ENCODE results near the gene PIH1D2. TPM values are rescaled to one million over a fixed set of nuclear protein-coding genes. Genes with fewer than 3 reads are reported as not detected.
A peak's percentile ranks its signal among the peaks of the same experiment; 100 is the strongest.

The PIH1D2 gene, protein sequence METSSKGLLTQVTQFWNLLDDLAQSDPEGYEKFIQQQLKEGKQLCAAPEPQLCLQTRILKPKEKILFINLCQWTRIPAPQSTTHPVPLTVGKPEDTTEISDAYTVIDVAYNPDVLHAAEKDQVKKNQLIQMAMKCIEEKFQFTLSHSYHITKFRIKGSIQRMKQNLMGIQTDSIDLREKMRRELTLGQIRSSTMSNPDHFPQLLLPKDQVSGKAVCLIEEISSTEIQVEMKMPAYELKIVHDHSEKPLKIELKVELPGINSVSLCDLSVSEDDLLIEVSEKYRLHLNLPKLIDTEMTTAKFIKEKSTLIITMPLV
- total RNA-seq (2012; rRNA removed): 2.0 and 2.2 TPM in 2 replicates

DNA sequence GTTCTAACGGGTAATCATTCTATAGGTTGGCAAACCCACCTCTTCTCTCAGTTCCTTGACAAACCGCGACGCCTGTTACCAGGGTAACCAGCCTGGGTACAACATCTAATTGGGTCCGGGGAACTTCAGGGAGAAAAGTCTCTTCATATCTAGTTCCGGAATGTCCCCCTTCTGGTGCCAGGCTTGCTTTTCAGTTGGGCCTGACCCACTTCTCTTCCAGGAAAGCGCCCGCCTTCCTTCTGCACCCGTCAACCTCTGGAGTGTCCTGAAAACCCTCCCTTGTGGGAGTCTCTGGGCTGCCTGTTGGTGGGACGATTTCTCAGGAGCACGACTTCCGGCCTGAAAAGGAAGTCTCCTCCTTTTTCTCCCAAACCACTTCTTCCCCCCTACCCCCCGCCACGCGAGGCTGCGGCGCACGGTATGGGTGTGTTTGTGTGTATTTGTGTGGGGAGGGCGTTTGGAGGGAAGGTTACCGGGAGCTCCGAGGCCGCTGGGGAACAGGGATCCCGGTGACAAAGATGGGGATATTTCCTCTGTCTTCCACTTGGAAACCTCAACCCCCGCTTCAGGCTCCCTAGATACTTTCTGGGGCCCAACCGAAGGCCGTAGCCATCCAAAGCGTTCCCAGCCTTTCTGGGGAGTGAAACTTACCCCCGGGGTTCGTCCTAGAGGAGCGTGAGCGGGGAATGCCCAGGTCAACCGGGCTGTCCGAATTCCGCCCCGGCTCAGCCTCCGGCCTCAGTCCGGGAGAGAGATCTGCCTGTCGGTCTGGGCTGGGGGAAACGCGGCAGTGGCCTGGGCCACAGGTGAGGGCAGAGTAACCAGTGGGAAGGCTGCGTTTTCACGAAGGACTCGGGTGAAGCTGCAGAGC, at the start of gene PIH1D2, which contains the start of gene NKAPD1:
TSS of gene PIH1D2 (minus strand) at position 77 of the 871 bp plus-strand sequence. CDS start 843 bp downstream, outside the sequence.
TSS of gene NKAPD1 (plus strand) at position 359 of the 871 bp plus-strand sequence. CDS start 1,276 bp downstream, outside the sequence.
- H3K4me1 ChIP-seq (ENCODE audit: control insufficient read depth, insufficient read depth, low read length): peaks cover 9% of the 10 kb centered on the region
- peak within 1 kb of the TSS; percentile 93 for H3K9ac ChIP-seq (ENCODE audit: low read depth, low read length)
- no peaks in the 10 kb centered on the region for H3K27me3 ChIP-seq (ENCODE audit: control insufficient read depth, insufficient read depth, low read length)
- peak within 1 kb of the TSS; percentile 85 for H3K4me2 ChIP-seq (ENCODE audit: low read length)
- no peaks in the 10 kb centered on the region for H3K9me3 ChIP-seq (replicated peaks; ENCODE audit: low read length)
- H3K36me3 ChIP-seq (ENCODE audit: insufficient read depth, low read length): peaks cover 26% of the 10 kb centered on the region
- peak within 1 kb of the TSS; percentile 88 for H3K4me3 ChIP-seq (ENCODE audit: low read length)

DNA sequence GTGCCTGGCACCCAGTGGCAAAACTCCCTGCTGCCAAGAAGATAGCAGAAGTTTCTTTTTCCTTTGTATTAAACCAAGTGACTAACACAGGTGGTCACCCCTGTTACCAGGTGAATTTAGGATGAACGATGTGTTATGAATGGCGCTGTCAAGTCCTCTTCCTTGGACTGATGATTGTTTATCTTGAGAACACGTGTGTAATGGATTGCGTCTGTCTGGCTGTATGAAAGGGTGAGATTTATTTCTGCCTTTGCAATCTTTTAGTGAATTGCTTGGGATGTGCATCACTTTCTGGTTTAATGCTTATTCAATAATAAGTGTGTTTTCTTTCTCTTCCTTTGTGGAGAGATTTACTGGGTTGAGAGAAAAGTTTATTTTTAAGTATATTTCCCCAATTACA, 49.3 kb upstream of the PIH1D2 start:
- Histone ChIP-seq H3K27me3 (ENCODE audit: control insufficient read depth, insufficient read depth, low read length) (no peaks in the 10 kb centered on the region), H3K36me3 (ENCODE audit: insufficient read depth, low read length) (no peaks in the 10 kb centered on the region), H3K4me2 (ENCODE audit: low read length) (no peak overlapping the region), H3K4me3 (ENCODE audit: low read length) (no peak overlapping the region), H3K9ac (ENCODE audit: low read depth, low read length) (no peak overlapping the region), H3K9me3 (replicated peaks; ENCODE audit: low read length) (no peaks in the 10 kb centered on the region), H3K4me1 (ENCODE audit: control insufficient read depth, insufficient read depth, low read length) (peaks cover 20% of the 10 kb centered on the region)

DNA sequence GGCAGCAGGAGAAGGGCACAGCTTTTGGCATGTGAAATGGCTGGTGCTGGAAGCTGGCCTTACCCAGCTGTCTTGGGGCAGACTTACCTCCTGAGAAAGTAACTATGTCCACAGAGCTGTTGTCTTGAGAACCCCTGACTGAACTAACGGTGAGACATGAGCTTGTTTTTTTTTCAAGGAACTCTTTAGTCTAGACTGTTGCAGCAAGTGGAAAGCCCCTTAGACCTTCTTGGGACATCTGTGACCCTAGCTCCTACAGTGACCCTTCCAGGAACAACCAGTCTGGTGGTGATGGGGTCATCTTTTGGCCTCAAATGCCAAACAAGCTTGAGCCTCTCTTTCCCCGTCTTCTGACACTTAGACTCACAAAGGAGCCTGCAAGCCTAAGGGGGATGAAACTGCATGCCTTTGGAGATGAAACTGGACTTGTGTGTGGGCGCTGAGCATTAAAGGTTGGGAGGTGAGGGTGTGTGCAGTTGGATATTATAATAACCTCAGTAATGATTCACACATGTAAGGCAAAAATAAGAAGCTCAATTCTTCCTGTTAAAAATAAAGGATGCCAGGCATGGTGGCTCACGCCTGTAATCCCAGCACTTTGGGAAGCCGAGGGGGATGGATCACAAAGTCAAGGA, 48.3 kb upstream of the PIH1D2 start:
- Histone ChIP-seq H3K36me3 (ENCODE audit: insufficient read depth, low read length) (no peaks in the 10 kb centered on the region), H3K4me1 (ENCODE audit: control insufficient read depth, insufficient read depth, low read length) (peaks cover 20% of the 10 kb centered on the region), H3K4me3 (ENCODE audit: low read length) (no peak overlapping the region), H3K4me2 (ENCODE audit: low read length) (no peak overlapping the region), H3K9ac (ENCODE audit: low read depth, low read length) (no peak overlapping the region), H3K9me3 (replicated peaks; ENCODE audit: low read length) (no peaks in the 10 kb centered on the region), H3K27me3 (ENCODE audit: control insufficient read depth, insufficient read depth, low read length) (no peaks in the 10 kb centered on the region)

DNA sequence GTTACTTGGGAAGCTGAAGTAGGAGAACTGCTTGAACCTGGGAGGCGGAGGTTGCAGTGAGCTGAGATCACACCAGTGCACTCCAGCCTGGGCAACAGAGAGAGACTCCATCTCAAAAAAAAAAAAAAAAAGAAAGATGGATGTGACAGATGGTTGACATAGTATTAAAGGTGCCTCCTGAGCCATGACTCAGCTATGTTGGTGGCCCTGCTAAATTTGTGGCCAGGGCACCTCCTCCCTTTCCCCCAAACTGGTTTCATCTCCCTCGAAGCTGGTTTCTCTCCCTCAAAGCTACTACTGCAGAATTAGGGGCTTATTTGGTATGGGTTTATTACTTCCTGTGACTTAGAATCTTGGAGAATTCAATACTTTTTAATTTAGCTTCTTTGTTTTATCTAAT, 44.4 kb upstream of the PIH1D2 start:
- no peaks in the 10 kb centered on the region for H3K9me3 ChIP-seq (replicated peaks; ENCODE audit: low read length)
- no peak overlapping the region for H3K9ac ChIP-seq (ENCODE audit: low read depth, low read length)
- no peaks in the 10 kb centered on the region for H3K36me3 ChIP-seq (ENCODE audit: insufficient read depth, low read length)
- no peak overlapping the region for H3K4me3 ChIP-seq (ENCODE audit: low read length)
- H3K4me2 ChIP-seq (ENCODE audit: low read length): no peak overlapping the region
- H3K4me1 ChIP-seq (ENCODE audit: control insufficient read depth, insufficient read depth, low read length): peaks cover 20% of the 10 kb centered on the region
- H3K27me3 ChIP-seq (ENCODE audit: control insufficient read depth, insufficient read depth, low read length): no peaks in the 10 kb centered on the region

DNA sequence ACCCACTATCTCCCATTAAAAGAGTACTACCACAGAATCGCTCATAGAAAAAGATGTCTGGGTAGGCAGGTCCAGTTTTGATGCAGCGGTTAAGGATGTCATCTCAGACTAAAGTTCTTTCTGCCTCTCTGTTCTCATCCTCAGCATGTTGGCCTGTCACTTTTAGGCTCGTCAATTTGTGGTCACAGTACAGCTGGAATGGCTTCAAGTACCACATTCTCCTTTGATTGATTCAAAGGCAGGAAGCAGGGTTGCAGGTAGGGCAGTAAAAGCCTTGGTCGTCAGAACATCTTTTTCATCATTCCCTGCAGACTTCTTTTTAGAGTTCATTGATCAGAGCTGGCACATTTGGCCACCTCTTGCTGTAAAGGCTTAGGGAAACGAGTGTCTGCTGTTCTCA, 41.6 kb upstream of the PIH1D2 start:
- peaks cover 12% of the 10 kb centered on the region for H3K4me1 ChIP-seq (ENCODE audit: control insufficient read depth, insufficient read depth, low read length)
- no peaks in the 10 kb centered on the region for H3K9me3 ChIP-seq (replicated peaks; ENCODE audit: low read length)
- no peaks in the 10 kb centered on the region for H3K27me3 ChIP-seq (ENCODE audit: control insufficient read depth, insufficient read depth, low read length)
- H3K4me2 ChIP-seq (ENCODE audit: low read length): no peak overlapping the region
- H3K36me3 ChIP-seq (ENCODE audit: insufficient read depth, low read length): no peaks in the 10 kb centered on the region
- no peak overlapping the region for H3K9ac ChIP-seq (ENCODE audit: low read depth, low read length)
- no peak overlapping the region for H3K4me3 ChIP-seq (ENCODE audit: low read length)

DNA sequence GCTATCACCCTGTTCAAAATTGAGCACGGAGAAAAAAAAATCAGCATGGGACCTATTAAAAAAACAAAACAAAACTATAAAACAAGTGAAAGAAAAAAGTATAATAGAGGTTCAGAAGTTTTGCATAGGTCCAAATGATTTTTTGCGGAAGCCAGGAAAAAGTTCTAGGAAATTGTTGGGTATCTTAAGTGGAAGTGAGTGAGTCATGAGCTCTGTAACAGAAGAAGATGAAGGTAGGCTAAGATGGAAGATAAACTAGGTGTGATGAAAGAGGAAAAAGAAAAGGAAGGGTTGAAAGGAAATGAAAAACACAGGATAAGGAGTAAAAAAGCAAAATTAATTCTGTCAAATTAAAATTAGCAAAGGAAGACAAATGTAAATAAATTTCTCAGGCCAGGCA, 40.6 kb upstream of the PIH1D2 start:
- no peaks in the 10 kb centered on the region for H3K36me3 ChIP-seq (ENCODE audit: insufficient read depth, low read length)
- peaks cover 3% of the 10 kb centered on the region for H3K4me1 ChIP-seq (ENCODE audit: control insufficient read depth, insufficient read depth, low read length)
- no peaks in the 10 kb centered on the region for H3K9me3 ChIP-seq (replicated peaks; ENCODE audit: low read length)
- no peak overlapping the region for H3K4me3 ChIP-seq (ENCODE audit: low read length)
- H3K9ac ChIP-seq (ENCODE audit: low read depth, low read length): no peak overlapping the region
- no peak overlapping the region for H3K4me2 ChIP-seq (ENCODE audit: low read length)
- no peaks in the 10 kb centered on the region for H3K27me3 ChIP-seq (ENCODE audit: control insufficient read depth, insufficient read depth, low read length)

DNA sequence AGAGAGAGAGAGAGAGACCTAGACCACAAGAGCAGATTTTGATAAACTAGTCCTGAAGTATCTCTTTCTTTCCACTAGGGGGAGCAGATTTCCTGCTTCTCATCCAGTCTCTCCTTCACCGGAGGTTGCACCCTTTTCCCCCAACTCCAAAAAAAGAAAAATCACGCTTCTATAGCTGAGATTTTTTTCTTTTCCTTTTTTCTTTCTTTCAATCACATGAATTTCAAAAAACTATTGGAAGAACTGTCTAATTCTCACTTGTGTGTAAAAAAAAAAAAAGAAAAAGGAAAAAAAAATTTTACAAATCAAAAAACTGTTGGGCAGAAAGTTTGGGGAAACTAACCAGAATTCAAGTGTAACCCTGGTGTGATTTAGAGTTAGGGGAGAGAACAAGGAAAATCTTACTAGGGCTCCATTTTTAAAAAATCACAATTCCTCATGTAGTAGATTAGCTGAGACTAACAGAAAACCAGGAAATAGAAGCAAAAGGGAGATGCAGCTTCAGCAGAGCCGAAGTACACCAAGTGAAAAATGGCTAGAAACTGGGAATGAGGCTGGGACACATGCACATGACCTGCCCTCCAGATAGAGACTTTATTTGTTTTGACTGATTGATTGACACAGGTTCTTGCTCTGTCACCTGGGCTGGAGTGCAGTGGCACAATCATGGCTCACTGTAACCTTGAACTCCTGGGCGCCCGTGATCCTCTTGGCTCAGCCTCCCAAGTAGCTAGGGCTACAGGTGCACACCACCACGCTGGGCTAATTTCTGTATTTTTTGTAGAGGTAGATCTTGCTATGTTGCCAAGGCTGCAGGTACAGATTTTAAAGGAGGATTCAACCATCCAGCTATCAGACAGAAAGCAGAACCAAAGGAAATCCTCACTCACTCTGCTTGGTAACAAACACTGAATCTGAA, 40.0 kb upstream of the PIH1D2 start:
- no peaks in the 10 kb centered on the region for H3K27me3 ChIP-seq (ENCODE audit: control insufficient read depth, insufficient read depth, low read length)
- H3K4me1 ChIP-seq (ENCODE audit: control insufficient read depth, insufficient read depth, low read length): no peaks in the 10 kb centered on the region
- no peak overlapping the region for H3K4me3 ChIP-seq (ENCODE audit: low read length)
- no peak overlapping the region for H3K4me2 ChIP-seq (ENCODE audit: low read length)
- H3K9ac ChIP-seq (ENCODE audit: low read depth, low read length): peak overlapping the region; percentile 26
- no peaks in the 10 kb centered on the region for H3K36me3 ChIP-seq (ENCODE audit: insufficient read depth, low read length)
- H3K9me3 ChIP-seq (replicated peaks; ENCODE audit: low read length): no peaks in the 10 kb centered on the region

DNA sequence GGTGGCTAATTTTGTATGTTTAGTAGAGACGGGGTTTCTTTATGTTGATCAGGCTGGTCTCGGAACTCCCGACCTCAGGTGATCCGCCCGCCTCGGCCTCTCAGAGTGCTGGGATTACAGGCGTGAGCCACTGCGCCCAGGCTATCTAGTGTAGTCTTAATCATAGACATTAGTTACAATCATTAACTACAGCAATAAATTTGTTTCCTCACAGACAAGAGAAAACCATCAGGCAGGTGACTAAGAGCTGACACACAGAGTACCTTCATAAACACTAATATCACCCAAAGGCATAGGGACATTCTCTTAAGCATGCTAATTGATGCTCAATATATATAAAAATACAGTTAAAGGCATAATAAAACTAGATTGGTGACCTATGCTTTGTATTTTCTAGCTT, 32.3 kb upstream of the PIH1D2 start:
- no peak overlapping the region for H3K9ac ChIP-seq (ENCODE audit: low read depth, low read length)
- no peaks in the 10 kb centered on the region for H3K27me3 ChIP-seq (ENCODE audit: control insufficient read depth, insufficient read depth, low read length)
- peaks cover under 1% of the 10 kb centered on the region for H3K4me1 ChIP-seq (ENCODE audit: control insufficient read depth, insufficient read depth, low read length)
- no peaks in the 10 kb centered on the region for H3K36me3 ChIP-seq (ENCODE audit: insufficient read depth, low read length)
- no peak overlapping the region for H3K4me2 ChIP-seq (ENCODE audit: low read length)
- H3K4me3 ChIP-seq (ENCODE audit: low read length): no peak overlapping the region
- H3K9me3 ChIP-seq (replicated peaks; ENCODE audit: low read length): no peaks in the 10 kb centered on the region

DNA sequence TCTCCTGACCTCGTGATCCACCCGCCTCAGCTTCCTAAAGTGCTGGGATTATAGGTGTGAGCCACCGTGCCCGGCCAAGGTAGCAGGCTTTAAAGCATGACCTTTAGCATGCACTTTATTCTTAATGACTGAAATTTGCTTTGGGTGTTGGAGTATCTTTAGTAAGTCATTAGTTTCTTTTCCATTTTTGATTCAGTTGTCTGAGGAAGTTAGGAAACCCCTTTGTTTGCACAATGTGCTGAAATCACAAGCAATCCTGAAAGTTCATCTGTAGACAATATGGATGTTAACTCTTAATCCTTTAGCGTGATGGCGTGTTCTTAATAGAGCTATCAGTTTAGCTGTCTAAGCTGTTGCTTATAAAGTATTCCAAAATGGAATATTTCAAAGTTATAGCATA, 29.6 kb upstream of the PIH1D2 start:
- Histone ChIP-seq H3K9ac (ENCODE audit: low read depth, low read length) (no peak overlapping the region), H3K4me1 (ENCODE audit: control insufficient read depth, insufficient read depth, low read length) (peaks cover 8% of the 10 kb centered on the region), H3K9me3 (replicated peaks; ENCODE audit: low read length) (no peaks in the 10 kb centered on the region), H3K4me3 (ENCODE audit: low read length) (no peak overlapping the region), H3K36me3 (ENCODE audit: insufficient read depth, low read length) (no peaks in the 10 kb centered on the region), H3K4me2 (ENCODE audit: low read length) (no peak overlapping the region), H3K27me3 (ENCODE audit: control insufficient read depth, insufficient read depth, low read length) (no peaks in the 10 kb centered on the region)

DNA sequence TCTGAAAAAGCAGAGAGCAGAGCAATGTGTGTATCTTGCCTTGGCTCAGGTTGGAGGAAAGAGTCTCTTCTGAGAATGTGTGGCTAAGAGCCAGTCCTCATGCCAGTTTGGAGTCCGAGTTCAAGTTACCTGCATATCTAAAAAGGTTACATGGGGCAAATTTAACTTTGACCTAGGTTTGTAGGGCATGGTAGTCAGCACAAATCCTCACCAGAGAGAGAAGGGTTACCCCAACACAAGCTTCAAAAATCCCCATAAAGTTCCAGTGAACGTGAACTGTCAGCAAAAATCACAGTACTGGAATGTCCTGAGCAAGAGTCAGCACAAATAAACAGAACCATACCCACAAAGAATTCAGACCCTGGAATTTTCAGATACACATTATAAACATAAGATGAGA, 26.6 kb upstream of the PIH1D2 start:
- Histone ChIP-seq H3K4me1 (ENCODE audit: control insufficient read depth, insufficient read depth, low read length) (peaks cover 8% of the 10 kb centered on the region), H3K4me2 (ENCODE audit: low read length) (no peak overlapping the region), H3K36me3 (ENCODE audit: insufficient read depth, low read length) (no peaks in the 10 kb centered on the region), H3K9me3 (replicated peaks; ENCODE audit: low read length) (no peaks in the 10 kb centered on the region), H3K27me3 (ENCODE audit: control insufficient read depth, insufficient read depth, low read length) (no peaks in the 10 kb centered on the region), H3K9ac (ENCODE audit: low read depth, low read length) (no peak overlapping the region), H3K4me3 (ENCODE audit: low read length) (no peak overlapping the region)

Data from skeletal muscle satellite cell (primary cell).